Measurements from ENCODE around the gene GIMAP8.

GRCh38 chr7:150463461-150463860, 13.0 kb downstream of the GIMAP8 start:
- TF ChIP-seq CTCF (conservative IDR thresholded peaks at IDR 0.05; ENCODE audit: low read depth in 2 of 2), result no peak
- TF ChIP-seq EZH2phosphoT487 (IDR thresholded peaks at IDR 0.05; ENCODE audit: unreplicated experiment), result no peak
- TF ChIP-seq POLR2AphosphoS5 (IDR thresholded peaks at IDR 0.05; ENCODE audit: low read depth), result no peak
- TF ChIP-seq EZH2 (IDR thresholded peaks at IDR 0.05; ENCODE audit: low read depth, unreplicated experiment), result no peak
- TF ChIP-seq JUNB (IDR thresholded peaks at IDR 0.05; ENCODE audit: unreplicated experiment), result no peak
- no peak for TF ChIP-seq REST (IDR thresholded peaks at IDR 0.05; ENCODE audit: unreplicated experiment)

Measured in GM23338 (cell line).